B cell (primary cell): ENCODE measurements around the gene PRKCA. TPM values are rescaled to one million over a fixed set of nuclear protein-coding genes. Genes with fewer than 3 reads are reported as not detected.

Source experiments
- ATAC-seq: fragments of 200-7000 bp; cut with Tn5 transposase; one replicate; pipeline ENCODE4 v1.10.0; 2021; ENCODE audit warnings: low read depth, mild to moderate bottlenecking, moderate number of reproducible peaks, moderate library complexity
- CTCF ChIA-PET: fragments of 350-600 bp; sonication (Branson Sonifier 250); formaldehyde crosslinking; loops from one replicate; lab custom pipeline; 2021; ENCODE audit warnings: antibody characterized with exemption, inconsistent platforms; lab: Charles Lee
- POLR2A ChIA-PET: fragments of 350-600 bp; sonication (Branson Sonifier 250); formaldehyde crosslinking; loops from one replicate; lab custom pipeline; 2021; ENCODE audit warnings: antibody characterized with exemption; lab: Charles Lee
- DNase-seq: peaks from one replicate; pipeline ENCODE4 v3.0.0; 2013
- H2AFZ ChIP-seq: 2 replicates; pipeline ENCODE4 v1.6.1; 2012; ENCODE audit warnings: mild to moderate bottlenecking, low read depth, low read length; ENCODE audit not compliant: insufficient read depth, poor library complexity, severe bottlenecking
- H3K27ac ChIP-seq, 2 donors: 1 replicate in 1 of 2; 2 replicates in 1 of 2; pipeline ENCODE4 v1.5.1; 2012 to 2013; ENCODE audit warnings: low read length in 2 of 2, mild to moderate bottlenecking in 2 of 2, moderate library complexity in 1 of 2
- H3K27me3 ChIP-seq, 4 experiments: fragments of 200-600 bp in 1 of 4; sonication (generic) in 1 of 4; replicated peaks in 1 of 4; 1 replicate in 2 of 4; 2 replicates in 2 of 4; pipeline versions ENCODE4 v1.6.1 to v1.7.0; 2013 to 2016; ENCODE audit warnings: low read length in 3 of 4, mild to moderate bottlenecking in 2 of 4, mixed read lengths in 1 of 4, moderate library complexity in 1 of 4; ENCODE audit not compliant: insufficient read depth in 4 of 4, control insufficient read depth in 3 of 4; ENCODE audit errors: control extremely low read depth in 1 of 4
- H3K36me3 ChIP-seq, 2 experiments: replicated peaks in 1 of 2; 1 replicate in 1 of 2; 2 replicates in 1 of 2; pipeline versions ENCODE4 v1.6.1 to v1.7.1; 2013; ENCODE audit warnings: low read length in 1 of 2; ENCODE audit not compliant: insufficient read depth in 2 of 2, control insufficient read depth in 1 of 2; ENCODE audit errors: control extremely low read depth in 1 of 2, extremely low read depth in 1 of 2
- H3K4me1 ChIP-seq, 2 donors: fragments of 200-600 bp in 1 of 2; sonication (generic) in 1 of 2; 1 replicate in 1 of 2; 2 replicates in 1 of 2; pipeline versions ENCODE4 v1.5.1 to v1.6.1; 2013 to 2017; ENCODE audit warnings: low read length in 2 of 2; ENCODE audit not compliant: control insufficient read depth in 2 of 2, insufficient read depth in 2 of 2
- H3K4me2 ChIP-seq: replicated peaks from 2 replicates; pipeline ENCODE3; 2012; ENCODE audit warnings: mild to moderate bottlenecking, low read depth, low read length; ENCODE audit not compliant: poor library complexity, severe bottlenecking
- H3K4me3 ChIP-seq, 5 experiments: fragments of 200-600 bp in 1 of 5; sonication (generic) in 1 of 5; 1 replicate in 3 of 5; 2 replicates in 2 of 5; pipeline versions ENCODE4 v1.5.1 to v1.7.0; 2011 to 2016; ENCODE audit warnings: low read length in 4 of 5, mild to moderate bottlenecking in 4 of 5, low read depth in 2 of 5, control low read depth in 1 of 5, moderate library complexity in 1 of 5; ENCODE audit not compliant: insufficient read depth in 1 of 5; ENCODE audit errors: control extremely low read depth in 1 of 5, extremely low read depth in 1 of 5
- H3K79me2 ChIP-seq: fragments of 200-600 bp; sonication (generic); one replicate; pipeline ENCODE4 v1.6.0; 2016; ENCODE audit warnings: low read length; ENCODE audit not compliant: control insufficient read depth, insufficient read depth
- H3K9ac ChIP-seq: fragments of 200-600 bp; sonication (generic); 2 replicates; pipeline ENCODE4 v1.6.1; 2017; ENCODE audit warnings: mild to moderate bottlenecking, low read length, moderate library complexity
- H3K9me3 ChIP-seq, 3 donors: one replicate each; pipeline versions ENCODE4 v1.6.1 to v1.7.1; 2013; ENCODE audit warnings: low read length in 2 of 3; ENCODE audit not compliant: control insufficient read depth in 2 of 3, insufficient read depth in 1 of 3; ENCODE audit errors: control extremely low read depth in 1 of 3
- H4K20me1 ChIP-seq: 2 replicates; pipeline ENCODE4 v1.6.0; 2012; ENCODE audit warnings: mild to moderate bottlenecking, low read length; ENCODE audit not compliant: insufficient read depth, control insufficient read depth, poor library complexity, severe bottlenecking
- H3K27ac Mint-ChIP-seq: one replicate; pipeline ENCODE4 v1.8.0; 2021; ENCODE audit warnings: mixed read lengths
- H3K27me3 Mint-ChIP-seq: one replicate; pipeline ENCODE4 v1.8.0; 2021; ENCODE audit warnings: mixed read lengths
- H3K4me1 Mint-ChIP-seq: one replicate; pipeline ENCODE4 v1.8.0; 2021; ENCODE audit warnings: mixed read lengths
- H3K4me3 Mint-ChIP-seq: one replicate; pipeline ENCODE4 v1.8.0; 2021; ENCODE audit warnings: mixed read lengths
- H3K9me3 Mint-ChIP-seq: one replicate; pipeline ENCODE4 v1.8.0; 2022; ENCODE audit warnings: mixed read lengths; ENCODE audit not compliant: insufficient read depth
- CTCF ChIP-seq: fragments of 200-600 bp; IDR thresholded peaks from one replicate; pipeline ENCODE4 v1.8.0; 2022; ENCODE audit warnings: antibody characterized with exemption, mild to moderate bottlenecking
- EZH2 ChIP-seq: IDR thresholded peaks from 2 replicates; pipeline ENCODE4 v1.6.1; 2012; ENCODE audit warnings: borderline replicate concordance, low read depth, mild to moderate bottlenecking, moderate library complexity, low read length; ENCODE audit not compliant: insufficient read depth, poor library complexity, severe bottlenecking
- WGBS: methylation state at CpG from one replicate; pipeline ENCODE4 v1.1.5; 2013; ENCODE audit warnings: missing lambda C conversion rate; ENCODE audit not compliant: insufficient coverage; 5-methylcytosine and 5-hydroxymethylcytosine counted together
- intact Hi-C: fragments of 100-400 bp; cut with micrococcal nuclease; formaldehyde crosslinking; loops from one replicate; pipeline ENCODE4 v1.10.0; 2022
- polyA plus RNA-seq: library from polyadenylated mRNA; depleted of rRNA; stranded (reverse); fragments of >200 nt; gene quantifications from 2 replicates; pipeline ENCODE4 v1.2.3, GENCODE V29; 2012
- total RNA-seq, 2 donors: library from RNA; stranded (reverse); fragments of 120-200 nt in 1 of 2; gene quantifications; 1 replicate in 1 of 2; 2 replicates in 1 of 2; pipeline versions ENCODE4 v1.2.3 to v1.2.4, GENCODE V29; 2013 to 2022

PRKCA gene
- total and polyA plus RNA-seq, 2 donors (not counting 1 experiment from before 2014, with no cell fraction given), result 0.33 to 7.7 TPM

- POLR2A ChIA-PET, result no interaction called here
- Histone ChIP-seq H3K4me1 (no peaks in the 10 kb centered on the region), H3K27ac (no peak overlapping the region), H3K27me3 (peaks cover 0 to 2% (median 0%) of the 10 kb centered on the region in 4 experiments), H3K36me3 (no peaks in the 10 kb centered on the region), H3K79me2 (no peaks in the 10 kb centered on the region), H3K4me3 (no peak overlapping the region), H3K9me3 (no peaks in the 10 kb centered on the region), H2AFZ (no peak overlapping the region), H3K4me2 (no peak overlapping the region), H3K9ac (no peak overlapping the region), H4K20me1 (no peaks in the 10 kb centered on the region)
- Mint-ChIP-seq H3K9me3 (no peaks in the 10 kb centered on the region), H3K27me3 (peaks cover 6% of the 10 kb centered on the region), H3K27ac (no peak overlapping the region), H3K4me3 (no peak overlapping the region), H3K4me1 (no peaks in the 10 kb centered on the region)
- TF ChIP-seq CTCF, result no peak
- no peak for TF ChIP-seq EZH2
- DNase-seq (no peak), ATAC-seq (no peak)
- CTCF ChIA-PET, result no interaction called here
- intact Hi-C loops, result no loop called here
Measured at GRCh38 chr17:66604376-66604775, 302.0 kb downstream of the PRKCA start.

- no peak overlapping the region for H3K4me3 Mint-ChIP-seq
- Histone ChIP-seq H3K4me3 (no peak overlapping the region), H3K4me2 (no peak overlapping the region), H2AFZ (no peak overlapping the region), H4K20me1 (no peaks in the 10 kb centered on the region), H3K79me2 (no peaks in the 10 kb centered on the region), H3K27ac (no peak overlapping the region), H3K4me1 (no peaks in the 10 kb centered on the region), H3K9me3 (peaks cover 0 to 6% (median 5%) of the 10 kb centered on the region in 3 donors), H3K36me3 (no peaks in the 10 kb centered on the region), H3K9ac (no peak overlapping the region), H3K27me3 (peaks cover 0 to 2% (median 0%) of the 10 kb centered on the region in 4 experiments)
- DNase-seq (no peak), ATAC-seq (no peak)
- no peaks in the 10 kb centered on the region for H3K4me1 Mint-ChIP-seq
- peaks cover 6% of the 10 kb centered on the region for H3K27me3 Mint-ChIP-seq
- TF ChIP-seq CTCF (no peak), EZH2 (no peak)
- peaks cover 2% of the 10 kb centered on the region for H3K9me3 Mint-ChIP-seq
- ChIA-PET POLR2A (no interaction called here), CTCF (no interaction called here)
- WGBS, result no CpG with 5 or more reads among the region's 4 CpGs
- intact Hi-C loops, result no loop called here
- no peak overlapping the region for H3K27ac Mint-ChIP-seq
Measured at GRCh38 chr17:66605541-66605940, 303.1 kb downstream of the PRKCA start.
